Fibroblast of the aortic adventitia (primary cell): Measurements from ENCODE around the gene TSPAN13. TPM values are rescaled to one million over a fixed set of nuclear protein-coding genes. Genes with fewer than 3 reads are reported as not detected.

Experiments used
- DNase-seq: peaks from one replicate; pipeline ENCODE4 v3.0.0-alpha.2; 2010; ENCODE audit warnings: low read depth
- H3K4me3 ChIP-seq: 2 replicates; pipeline ENCODE4 v1.5.1; 2011; ENCODE audit warnings: low read depth, mild to moderate bottlenecking, control low read depth, low read length, moderate library complexity
- total RNA-seq: library from RNA; depleted of rRNA; stranded (reverse); fragments of >200 nt; gene quantifications from 2 replicates; pipeline ENCODE4 v1.2.3, GENCODE V29; 2012; ENCODE audit warnings: low replicate concordance
- TF ChIP-seq, protein P1 (sequence below): IDR thresholded peaks from 2 replicates; pipeline ENCODE4 v1.5.1; 2011; ENCODE audit warnings: mild to moderate bottlenecking, low read length, control low read depth, inconsistent platforms; ENCODE audit not compliant: insufficient read depth

Gene TSPAN13
- total RNA-seq, 1 donor, result 4.3 TPM

DNA sequence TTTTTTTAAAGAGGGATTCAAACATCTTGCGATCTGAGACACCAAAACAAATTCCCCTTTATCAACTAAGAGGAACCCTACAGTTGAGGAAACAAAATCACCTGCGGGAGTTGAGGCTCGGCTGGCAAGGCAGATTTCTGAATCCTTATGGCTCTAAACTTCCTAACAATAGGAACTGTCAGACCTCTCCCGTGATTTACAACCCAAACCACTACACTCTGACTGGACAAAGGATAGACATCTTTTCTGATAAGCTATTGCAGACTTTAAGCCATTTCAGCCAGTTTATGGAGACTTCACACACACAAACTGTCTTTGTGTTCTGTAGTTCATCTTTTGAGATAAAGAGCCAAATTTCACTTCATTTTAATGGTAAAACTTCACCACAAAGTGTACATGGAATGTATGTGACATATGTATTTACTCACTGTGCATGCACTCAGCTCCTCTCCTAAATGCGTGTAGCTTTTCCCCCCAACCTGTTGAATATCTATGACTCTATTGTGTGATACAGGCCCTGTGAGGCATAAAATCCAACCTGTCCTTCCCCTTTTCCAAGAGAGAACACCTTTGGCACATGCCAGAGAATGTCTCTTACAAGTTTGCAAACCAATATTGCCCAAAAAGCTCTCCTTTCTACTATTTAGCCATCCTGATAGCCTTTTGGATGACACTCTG lies 15.4 kb upstream of the TSPAN13 start:
- TF ChIP-seq, protein P1, sequence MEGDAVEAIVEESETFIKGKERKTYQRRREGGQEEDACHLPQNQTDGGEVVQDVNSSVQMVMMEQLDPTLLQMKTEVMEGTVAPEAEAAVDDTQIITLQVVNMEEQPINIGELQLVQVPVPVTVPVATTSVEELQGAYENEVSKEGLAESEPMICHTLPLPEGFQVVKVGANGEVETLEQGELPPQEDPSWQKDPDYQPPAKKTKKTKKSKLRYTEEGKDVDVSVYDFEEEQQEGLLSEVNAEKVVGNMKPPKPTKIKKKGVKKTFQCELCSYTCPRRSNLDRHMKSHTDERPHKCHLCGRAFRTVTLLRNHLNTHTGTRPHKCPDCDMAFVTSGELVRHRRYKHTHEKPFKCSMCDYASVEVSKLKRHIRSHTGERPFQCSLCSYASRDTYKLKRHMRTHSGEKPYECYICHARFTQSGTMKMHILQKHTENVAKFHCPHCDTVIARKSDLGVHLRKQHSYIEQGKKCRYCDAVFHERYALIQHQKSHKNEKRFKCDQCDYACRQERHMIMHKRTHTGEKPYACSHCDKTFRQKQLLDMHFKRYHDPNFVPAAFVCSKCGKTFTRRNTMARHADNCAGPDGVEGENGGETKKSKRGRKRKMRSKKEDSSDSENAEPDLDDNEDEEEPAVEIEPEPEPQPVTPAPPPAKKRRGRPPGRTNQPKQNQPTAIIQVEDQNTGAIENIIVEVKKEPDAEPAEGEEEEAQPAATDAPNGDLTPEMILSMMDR, result no peak
- DNase-seq, result no peak
- no peak overlapping the region for H3K4me3 ChIP-seq

DNA sequence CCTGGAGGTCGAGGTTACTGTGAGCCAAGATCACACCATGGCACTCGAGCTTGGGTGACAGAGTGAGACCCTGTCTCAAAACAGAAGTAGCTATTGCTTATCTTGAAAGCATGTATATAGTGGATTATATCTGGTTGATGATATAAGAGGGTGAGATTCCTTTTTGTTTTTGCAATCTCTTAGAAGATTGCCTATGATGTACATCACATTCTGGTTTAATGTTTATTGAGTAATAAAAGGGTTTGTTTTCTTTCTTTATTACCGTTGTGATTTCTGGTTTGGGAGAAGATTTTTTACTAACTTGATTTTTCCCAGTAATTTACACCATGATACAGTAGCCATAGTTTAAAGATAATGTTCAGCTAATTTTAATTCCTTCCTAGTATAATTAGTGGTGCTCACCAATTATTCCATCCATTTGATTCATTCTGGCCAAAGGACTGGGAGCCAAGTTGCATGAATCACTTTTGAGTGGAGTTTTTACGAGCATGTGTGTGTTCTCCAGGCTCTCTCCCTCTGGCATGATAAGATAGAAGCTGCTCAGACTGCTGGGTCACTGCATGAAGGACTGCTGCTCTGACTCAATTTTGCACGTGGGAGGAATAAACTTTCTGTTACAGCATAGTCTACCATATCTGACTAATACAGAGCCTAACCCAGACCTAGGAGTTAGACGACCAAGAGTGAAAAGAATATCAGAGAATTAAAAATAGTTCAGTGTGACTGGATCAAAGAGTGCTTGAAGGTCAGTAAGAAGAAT lies 13.5 kb upstream of the TSPAN13 start:
- no peak overlapping the region for H3K4me3 ChIP-seq
- TF ChIP-seq, protein P1, result no peak
- peak; percentile 95 for DNase-seq

DNA sequence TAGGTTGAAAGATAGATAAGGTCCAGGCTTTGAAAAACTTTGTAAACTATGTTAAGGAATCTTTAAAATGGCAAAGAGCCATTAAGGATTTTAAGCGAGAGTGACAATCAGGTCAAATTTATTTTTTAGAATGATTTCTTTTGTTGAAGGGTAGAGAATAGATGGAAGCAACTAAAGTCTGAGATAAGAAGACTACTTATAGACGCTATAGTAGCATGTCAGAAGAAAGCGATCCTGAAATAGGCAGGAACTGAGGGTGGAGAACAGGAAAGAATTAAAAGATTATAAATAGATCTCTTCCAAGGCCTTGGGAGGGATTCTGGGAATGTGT lies 13.0 kb upstream of the TSPAN13 start:
- TF ChIP-seq, protein P1, result no peak
- DNase-seq, result no peak
- H3K4me3 ChIP-seq, result no peak overlapping the region

DNA sequence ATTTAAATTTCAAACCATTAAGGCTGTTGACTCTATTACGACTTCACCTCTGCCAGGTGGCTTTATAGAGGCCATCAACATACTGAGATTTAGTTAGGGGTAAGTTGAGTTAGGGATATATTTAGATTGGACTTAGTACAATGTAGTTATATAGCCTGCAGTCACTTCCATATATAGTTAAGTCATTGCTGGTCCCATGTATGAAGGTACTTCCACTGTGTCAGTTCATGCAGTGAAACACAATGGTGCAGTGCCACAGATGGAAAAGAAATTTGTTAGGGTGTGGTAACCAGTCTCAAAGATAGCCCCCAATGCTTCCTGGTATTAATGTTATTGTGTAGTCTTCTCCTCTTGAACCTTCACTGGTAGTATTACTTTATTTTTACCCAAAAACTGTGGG lies 12.6 kb upstream of the TSPAN13 start:
- DNase-seq, result no peak
- H3K4me3 ChIP-seq, result no peak overlapping the region
- TF ChIP-seq, protein P1, result no peak

DNA sequence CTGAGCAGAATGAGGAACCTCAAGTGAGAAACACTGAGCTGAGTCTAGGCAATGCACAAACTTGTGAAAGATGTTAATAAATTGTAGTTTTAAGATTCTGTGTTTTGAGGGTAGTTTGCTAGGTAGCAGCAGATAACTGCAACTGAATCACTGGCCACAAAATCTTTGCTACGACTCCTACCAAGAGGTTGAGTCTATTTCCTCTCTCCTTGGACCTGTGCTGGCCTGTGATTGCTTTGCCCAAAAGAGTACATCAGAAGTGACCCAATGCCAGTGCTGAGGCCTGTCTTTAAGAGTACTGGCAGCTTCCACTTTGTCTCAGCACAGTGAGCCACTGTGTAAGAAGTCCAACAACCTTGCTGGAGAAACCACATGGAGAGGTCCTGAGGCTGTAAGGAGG lies 11.9 kb upstream of the TSPAN13 start:
- H3K4me3 ChIP-seq, result no peak overlapping the region
- no peak for DNase-seq
- TF ChIP-seq, protein P1, result no peak

DNA sequence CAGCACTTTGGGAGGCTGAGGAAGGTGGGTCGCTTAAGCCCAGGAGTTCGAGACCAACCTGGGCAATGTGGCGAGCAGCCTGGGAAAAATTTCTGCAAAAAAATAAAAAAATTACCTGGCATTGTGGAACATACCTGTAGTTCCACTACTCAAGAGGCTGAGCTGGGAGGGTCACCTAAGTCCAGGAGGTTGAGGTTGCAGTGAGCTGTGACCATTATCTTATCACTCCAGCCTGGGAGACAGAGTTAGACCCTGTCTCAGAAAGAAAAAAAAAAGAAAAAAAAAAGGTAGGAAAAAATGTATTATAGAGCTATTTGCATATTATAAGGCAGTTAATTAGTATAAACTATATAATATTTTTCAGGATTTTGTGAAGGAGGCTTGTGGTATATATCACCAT lies 11.0 kb upstream of the TSPAN13 start:
- TF ChIP-seq, protein P1, result no peak

More for the DNA sequence above, 11.0 kb upstream of the TSPAN13 start:
- no peak overlapping the region for H3K4me3 ChIP-seq
- DNase-seq, result no peak
